HEK293 (cell line): ENCODE data around the gene TSPYL2.

Experiments
- ZFP41 ChIP-seq: fragments of 450-650 bp; formaldehyde crosslinking; IDR thresholded peaks from 2 replicates; pipeline ENCODE4 v1.5.1; 2016; ENCODE audit warnings: missing biosample characterization, missing genetic modification characterization, borderline replicate concordance
- ZIC2 ChIP-seq: fragments of 450-650 bp; formaldehyde crosslinking; IDR thresholded peaks from 2 replicates; pipeline ENCODE4 v1.5.1; 2016; ENCODE audit warnings: missing biosample characterization, missing genetic modification characterization
- ZNF114 ChIP-seq: fragments of 450-650 bp; formaldehyde crosslinking; IDR thresholded peaks from 2 replicates; pipeline ENCODE4 v1.5.0; 2017; ENCODE audit warnings: missing biosample characterization, missing genetic modification characterization
- ZNF146 ChIP-seq: fragments of 450-650 bp; formaldehyde crosslinking; IDR thresholded peaks from 2 replicates; pipeline ENCODE4 v1.5.1; 2016; ENCODE audit warnings: missing biosample characterization, missing genetic modification characterization
- ZNF561 ChIP-seq: fragments of 450-650 bp; IDR thresholded peaks from 2 replicates; pipeline ENCODE4 v1.5.1; 2018; ENCODE audit warnings: missing biosample characterization, missing genetic modification characterization, borderline replicate concordance
- ZNF776 ChIP-seq: fragments of 450-650 bp; formaldehyde crosslinking; IDR thresholded peaks from 2 replicates; pipeline ENCODE4 v1.5.0; 2017; ENCODE audit warnings: missing biosample characterization, missing genetic modification characterization, borderline replicate concordance
- TF ChIP-seq, protein P1 (sequence below): fragments of 450-650 bp; formaldehyde crosslinking; IDR thresholded peaks from 2 replicates; pipeline ENCODE4 v1.5.1; 2016; ENCODE audit warnings: missing biosample characterization, missing genetic modification characterization
- TF ChIP-seq, protein P2 (sequence below): fragments of 450-650 bp; formaldehyde crosslinking; IDR thresholded peaks from 2 replicates; pipeline ENCODE4 v1.5.1; 2016; ENCODE audit warnings: missing biosample characterization, missing genetic modification characterization

DNA sequence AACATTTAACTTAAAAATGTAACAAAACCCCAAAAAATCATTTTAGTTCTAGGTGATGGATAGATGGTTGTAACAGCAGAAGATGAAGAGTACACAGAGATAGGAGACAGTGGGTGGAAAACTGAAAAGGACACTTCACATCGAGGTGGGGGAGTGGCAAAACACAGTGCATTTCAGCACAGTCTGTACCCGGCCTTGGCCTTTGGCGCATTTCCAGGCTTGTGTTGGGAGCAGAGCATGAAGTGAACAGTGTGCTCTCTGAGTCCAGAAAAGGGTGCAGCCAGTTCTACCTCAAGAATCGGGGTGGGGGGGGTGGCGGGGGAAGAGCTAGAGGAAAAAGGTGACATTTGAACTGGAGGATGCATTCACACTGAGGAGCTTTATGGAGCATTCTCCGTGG, 4.3 kb downstream of the TSPYL2 start:
- no peak for TF ChIP-seq ZFP41 (tag by site-specific recombination)
- TF ChIP-seq ZNF114 (tag by site-specific recombination), result no peak
- TF ChIP-seq, protein P1, sequence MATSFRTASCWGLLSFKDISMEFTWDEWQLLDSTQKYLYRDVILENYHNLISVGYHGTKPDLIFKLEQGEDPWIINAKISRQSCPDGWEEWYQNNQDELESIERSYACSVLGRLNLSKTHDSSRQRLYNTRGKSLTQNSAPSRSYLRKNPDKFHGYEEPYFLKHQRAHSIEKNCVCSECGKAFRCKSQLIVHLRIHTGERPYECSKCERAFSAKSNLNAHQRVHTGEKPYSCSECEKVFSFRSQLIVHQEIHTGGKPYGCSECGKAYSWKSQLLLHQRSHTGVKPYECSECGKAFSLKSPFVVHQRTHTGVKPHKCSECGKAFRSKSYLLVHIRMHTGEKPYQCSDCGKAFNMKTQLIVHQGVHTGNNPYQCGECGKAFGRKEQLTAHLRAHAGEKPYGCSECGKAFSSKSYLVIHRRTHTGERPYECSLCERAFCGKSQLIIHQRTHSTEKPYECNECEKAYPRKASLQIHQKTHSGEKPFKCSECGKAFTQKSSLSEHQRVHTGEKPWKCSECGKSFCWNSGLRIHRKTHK (tag by site-specific recombination), result no peak
- no peak for TF ChIP-seq ZNF776 (tag by site-specific recombination)
- TF ChIP-seq ZNF561 (tag by site-specific recombination), result no peak
- TF ChIP-seq ZIC2 (tag by site-specific recombination), result no peak
- no peak for TF ChIP-seq ZNF146
- TF ChIP-seq, protein P2, sequence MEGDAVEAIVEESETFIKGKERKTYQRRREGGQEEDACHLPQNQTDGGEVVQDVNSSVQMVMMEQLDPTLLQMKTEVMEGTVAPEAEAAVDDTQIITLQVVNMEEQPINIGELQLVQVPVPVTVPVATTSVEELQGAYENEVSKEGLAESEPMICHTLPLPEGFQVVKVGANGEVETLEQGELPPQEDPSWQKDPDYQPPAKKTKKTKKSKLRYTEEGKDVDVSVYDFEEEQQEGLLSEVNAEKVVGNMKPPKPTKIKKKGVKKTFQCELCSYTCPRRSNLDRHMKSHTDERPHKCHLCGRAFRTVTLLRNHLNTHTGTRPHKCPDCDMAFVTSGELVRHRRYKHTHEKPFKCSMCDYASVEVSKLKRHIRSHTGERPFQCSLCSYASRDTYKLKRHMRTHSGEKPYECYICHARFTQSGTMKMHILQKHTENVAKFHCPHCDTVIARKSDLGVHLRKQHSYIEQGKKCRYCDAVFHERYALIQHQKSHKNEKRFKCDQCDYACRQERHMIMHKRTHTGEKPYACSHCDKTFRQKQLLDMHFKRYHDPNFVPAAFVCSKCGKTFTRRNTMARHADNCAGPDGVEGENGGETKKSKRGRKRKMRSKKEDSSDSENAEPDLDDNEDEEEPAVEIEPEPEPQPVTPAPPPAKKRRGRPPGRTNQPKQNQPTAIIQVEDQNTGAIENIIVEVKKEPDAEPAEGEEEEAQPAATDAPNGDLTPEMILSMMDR (tag by site-specific recombination), result no peak
